ENCODE data around the gene BICC1. TPM values are rescaled to one million over a fixed set of nuclear protein-coding genes. Genes with fewer than 3 reads are reported as not detected.

The BICC1 gene
- total RNA-seq, 1 experiment from 2014 or later: 13.9 TPM

DNA sequence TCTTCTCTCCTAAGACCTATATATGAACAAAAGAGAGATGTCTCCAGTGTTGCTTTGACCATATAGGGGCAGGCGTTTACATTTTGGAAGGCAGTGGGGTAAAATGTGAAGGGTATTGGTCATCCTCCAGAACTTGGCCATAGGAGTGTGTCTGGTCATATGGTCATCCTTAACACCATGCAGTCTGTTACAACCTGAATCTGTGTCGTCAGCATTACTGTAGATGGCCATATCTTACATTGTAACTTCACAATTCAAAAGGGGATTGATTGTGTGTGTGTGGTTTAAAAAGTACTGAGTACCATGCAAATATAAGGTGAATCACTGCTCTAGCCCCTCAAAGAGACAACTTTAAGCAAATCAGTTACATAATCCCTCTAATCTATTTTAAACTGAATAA lies 311.7 kb downstream of the BICC1 start:
- CTCF ChIA-PET: no interaction called here
- no TSS peak for BruUV-seq (replicated peaks)
- H3K27ac ChIP-seq (ENCODE audit: low read length): no peak overlapping the region

DNA sequence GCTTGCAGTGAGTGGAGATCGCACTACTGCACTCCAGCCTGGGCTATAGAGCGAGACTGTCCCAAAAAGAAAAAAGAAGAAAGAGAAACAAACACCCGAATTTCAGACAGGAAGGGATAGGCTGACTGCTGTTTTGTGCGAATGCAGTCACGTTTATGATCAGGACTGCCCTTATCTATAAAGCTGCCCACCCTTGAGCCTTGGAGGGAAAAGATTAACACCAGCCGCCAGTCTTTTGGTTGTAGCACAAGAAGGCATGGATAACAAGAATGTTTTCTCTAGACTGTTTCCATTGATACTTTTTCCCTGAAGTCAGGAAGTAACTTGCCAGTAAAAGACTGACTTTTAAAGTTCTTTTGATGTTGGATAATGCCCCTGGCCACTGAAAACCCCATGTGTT lies 314.0 kb downstream of the BICC1 start:
- TF ChIP-seq, protein P1, sequence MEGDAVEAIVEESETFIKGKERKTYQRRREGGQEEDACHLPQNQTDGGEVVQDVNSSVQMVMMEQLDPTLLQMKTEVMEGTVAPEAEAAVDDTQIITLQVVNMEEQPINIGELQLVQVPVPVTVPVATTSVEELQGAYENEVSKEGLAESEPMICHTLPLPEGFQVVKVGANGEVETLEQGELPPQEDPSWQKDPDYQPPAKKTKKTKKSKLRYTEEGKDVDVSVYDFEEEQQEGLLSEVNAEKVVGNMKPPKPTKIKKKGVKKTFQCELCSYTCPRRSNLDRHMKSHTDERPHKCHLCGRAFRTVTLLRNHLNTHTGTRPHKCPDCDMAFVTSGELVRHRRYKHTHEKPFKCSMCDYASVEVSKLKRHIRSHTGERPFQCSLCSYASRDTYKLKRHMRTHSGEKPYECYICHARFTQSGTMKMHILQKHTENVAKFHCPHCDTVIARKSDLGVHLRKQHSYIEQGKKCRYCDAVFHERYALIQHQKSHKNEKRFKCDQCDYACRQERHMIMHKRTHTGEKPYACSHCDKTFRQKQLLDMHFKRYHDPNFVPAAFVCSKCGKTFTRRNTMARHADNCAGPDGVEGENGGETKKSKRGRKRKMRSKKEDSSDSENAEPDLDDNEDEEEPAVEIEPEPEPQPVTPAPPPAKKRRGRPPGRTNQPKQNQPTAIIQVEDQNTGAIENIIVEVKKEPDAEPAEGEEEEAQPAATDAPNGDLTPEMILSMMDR (conservative IDR thresholded peaks at IDR 0.05; ENCODE audit: low read depth, low read length): no peak
- TF ChIP-seq EZH2phosphoT487 (IDR thresholded peaks at IDR 0.05; ENCODE audit: borderline replicate concordance, low read length): no peak
- H3F3A ChIP-seq (ENCODE audit: low read length, unreplicated experiment): no peaks in the 10 kb centered on the region
- POLR2A ChIA-PET (ENCODE audit: unreplicated experiment): no interaction called here
- no peaks in the 10 kb centered on the region for H3K79me2 ChIP-seq (ENCODE audit: low read length)
- H3K27me3 ChIP-seq (ENCODE audit: low read length): no peaks in the 10 kb centered on the region
- H3K4me2 ChIP-seq (ENCODE audit: low read length): no peak overlapping the region
- H3K4me3 ChIP-seq (ENCODE audit: low read length): no peak overlapping the region
- DNase-seq (no peak), ATAC-seq (no peak)
- H3K4me1 ChIP-seq (ENCODE audit: insufficient read depth, low read length): peaks cover 11% of the 10 kb centered on the region
- H2AFZ ChIP-seq (ENCODE audit: low read length): no peak overlapping the region
- BruUV-seq (replicated peaks): no TSS peak
- no peak overlapping the region for H3K27ac ChIP-seq (ENCODE audit: low read length)
- intact Hi-C loops (cut with micrococcal nuclease): no loop called here
- H4K20me1 ChIP-seq (ENCODE audit: low read length): no peaks in the 10 kb centered on the region
- no peaks in the 10 kb centered on the region for H3K9me2 ChIP-seq (replicated peaks; ENCODE audit: low read length)
- H3K9me3 ChIP-seq (ENCODE audit: low read length): no peaks in the 10 kb centered on the region
- no peak overlapping the region for H3K9ac ChIP-seq (ENCODE audit: low read length)
- CTCF ChIA-PET: no interaction called here
- no peaks in the 10 kb centered on the region for H3K36me3 ChIP-seq (ENCODE audit: low read depth, low read length)

More for the DNA sequence above, 311.7 kb downstream of the BICC1 start:
- intact Hi-C loops (cut with micrococcal nuclease): no loop called here
- TF ChIP-seq, protein P1 (conservative IDR thresholded peaks at IDR 0.05; ENCODE audit: low read depth, low read length): no peak
- TF ChIP-seq EZH2 (IDR thresholded peaks at IDR 0.05; ENCODE audit: low read length, unreplicated experiment): no peak
- no peak for TF ChIP-seq EZH2phosphoT487 (IDR thresholded peaks at IDR 0.05; ENCODE audit: borderline replicate concordance, low read length)
- ATAC-seq: no peak
- no peak overlapping the region for H2AFZ ChIP-seq (ENCODE audit: low read length)
- H3K36me3 ChIP-seq (ENCODE audit: low read depth, low read length): no peaks in the 10 kb centered on the region
- H3K4me3 ChIP-seq (ENCODE audit: low read length): no peak overlapping the region
- peaks cover 13% of the 10 kb centered on the region for H3F3A ChIP-seq (ENCODE audit: low read length, unreplicated experiment)
- POLR2A ChIA-PET (ENCODE audit: unreplicated experiment): no interaction called here
- no peak overlapping the region for H3K9ac ChIP-seq (ENCODE audit: low read length)
- no peaks in the 10 kb centered on the region for H3K9me3 ChIP-seq (ENCODE audit: low read length)
- no peaks in the 10 kb centered on the region for H3K9me2 ChIP-seq (replicated peaks; ENCODE audit: low read length)
- H3K4me1 ChIP-seq (ENCODE audit: insufficient read depth, low read length): peaks cover 33% of the 10 kb centered on the region
- H3K27me3 ChIP-seq (ENCODE audit: low read length): no peaks in the 10 kb centered on the region
- no peak for DNase-seq
- H3K79me2 ChIP-seq (ENCODE audit: low read length): no peaks in the 10 kb centered on the region
- no peaks in the 10 kb centered on the region for H4K20me1 ChIP-seq (ENCODE audit: low read length)
- H3K4me2 ChIP-seq (ENCODE audit: low read length): no peak overlapping the region

DNA sequence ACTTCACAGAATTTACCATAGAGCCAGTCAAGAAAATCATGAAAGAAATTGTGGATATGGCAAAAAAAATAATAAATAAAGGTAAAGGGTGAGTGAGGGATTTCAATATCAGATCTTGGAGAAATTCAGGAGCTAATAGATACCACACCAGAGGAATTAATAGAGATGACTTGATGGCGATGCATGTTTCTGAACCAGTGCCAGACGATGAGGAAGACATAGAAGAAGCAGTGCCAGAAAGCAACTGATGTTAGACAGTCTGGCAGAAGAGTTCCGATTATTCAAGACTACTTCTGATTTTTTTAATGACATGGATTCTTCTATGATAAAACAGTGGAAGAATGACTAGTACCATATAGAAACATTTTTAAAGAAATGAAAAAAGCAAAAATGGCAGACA lies 314.7 kb downstream of the BICC1 start:
- no peaks in the 10 kb centered on the region for H3K36me3 ChIP-seq (ENCODE audit: low read depth, low read length)
- TF ChIP-seq EZH2 (IDR thresholded peaks at IDR 0.05; ENCODE audit: low read length, unreplicated experiment) (no peak), EZH2phosphoT487 (IDR thresholded peaks at IDR 0.05; ENCODE audit: borderline replicate concordance, low read length) (no peak)
- TF ChIP-seq, protein P1 (conservative IDR thresholded peaks at IDR 0.05; ENCODE audit: low read depth, low read length): no peak
- H3K9me2 ChIP-seq (replicated peaks; ENCODE audit: low read length): no peaks in the 10 kb centered on the region
- peak; percentile 24; the same call in 1 of the 2 replicates for ATAC-seq
- DNase-seq: peak; percentile 69
- H3K27me3 ChIP-seq (ENCODE audit: low read length): no peaks in the 10 kb centered on the region
- ChIA-PET CTCF (no interaction called here), POLR2A (ENCODE audit: unreplicated experiment) (no interaction called here)
- peaks cover 6% of the 10 kb centered on the region for H3K4me1 ChIP-seq (ENCODE audit: insufficient read depth, low read length)
- H3K79me2 ChIP-seq (ENCODE audit: low read length): no peaks in the 10 kb centered on the region
- H3K9ac ChIP-seq (ENCODE audit: low read length): no peak overlapping the region
- H3K9me3 ChIP-seq (ENCODE audit: low read length): no peaks in the 10 kb centered on the region
- H4K20me1 ChIP-seq (ENCODE audit: low read length): no peaks in the 10 kb centered on the region
- H3K4me2 ChIP-seq (ENCODE audit: low read length): no peak overlapping the region
- H3K4me3 ChIP-seq (ENCODE audit: low read length): no peak overlapping the region
- no TSS peak for BruUV-seq (replicated peaks)
- H2AFZ ChIP-seq (ENCODE audit: low read length): no peak overlapping the region
- H3K27ac ChIP-seq (ENCODE audit: low read length): no peak overlapping the region
- no peaks in the 10 kb centered on the region for H3F3A ChIP-seq (ENCODE audit: low read length, unreplicated experiment)
- intact Hi-C loops (cut with micrococcal nuclease): no loop called here

Measured in PC-3 (cell line).